22Rv1 (cell line): ENCODE data around the gene MIPOL1.

Experiments
- H3K27ac ChIP-seq: fragments of 450-650 bp; 2 replicates; pipeline ENCODE4 v1.5.1; 2017
- ZFX ChIP-seq: fragments of 450-650 bp; IDR thresholded peaks from 2 replicates; pipeline ENCODE4 v1.6.1; 2017; ENCODE audit warnings: antibody characterized with exemption, borderline replicate concordance
- TF ChIP-seq, protein P1 (sequence below): fragments of 450-650 bp; IDR thresholded peaks from 2 replicates; pipeline ENCODE4 v1.5.1; 2017; ENCODE audit warnings: mild to moderate bottlenecking

MIPOL1 gene

DNA sequence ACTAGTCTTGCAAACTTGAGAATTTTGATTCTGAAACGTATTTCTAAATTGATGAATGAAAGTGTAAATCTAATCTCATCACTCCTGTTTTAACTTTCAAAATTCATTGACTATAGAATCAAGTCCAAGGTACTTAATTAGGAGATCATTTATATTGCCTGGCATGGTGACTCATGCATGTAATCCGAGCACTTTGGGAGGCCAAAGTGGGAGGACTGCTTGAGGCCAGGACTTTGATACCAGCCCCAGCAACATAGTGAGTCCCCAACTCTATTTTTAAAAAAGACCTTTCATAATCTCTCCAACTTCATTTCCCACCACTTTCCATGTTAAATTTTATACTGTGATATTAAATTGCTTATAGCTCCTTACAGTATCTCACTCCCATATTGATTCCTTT lies 3.0 kb upstream of the MIPOL1 start:
- no peak overlapping the region for H3K27ac ChIP-seq
- no peak for TF ChIP-seq ZFX
- TF ChIP-seq, protein P1, sequence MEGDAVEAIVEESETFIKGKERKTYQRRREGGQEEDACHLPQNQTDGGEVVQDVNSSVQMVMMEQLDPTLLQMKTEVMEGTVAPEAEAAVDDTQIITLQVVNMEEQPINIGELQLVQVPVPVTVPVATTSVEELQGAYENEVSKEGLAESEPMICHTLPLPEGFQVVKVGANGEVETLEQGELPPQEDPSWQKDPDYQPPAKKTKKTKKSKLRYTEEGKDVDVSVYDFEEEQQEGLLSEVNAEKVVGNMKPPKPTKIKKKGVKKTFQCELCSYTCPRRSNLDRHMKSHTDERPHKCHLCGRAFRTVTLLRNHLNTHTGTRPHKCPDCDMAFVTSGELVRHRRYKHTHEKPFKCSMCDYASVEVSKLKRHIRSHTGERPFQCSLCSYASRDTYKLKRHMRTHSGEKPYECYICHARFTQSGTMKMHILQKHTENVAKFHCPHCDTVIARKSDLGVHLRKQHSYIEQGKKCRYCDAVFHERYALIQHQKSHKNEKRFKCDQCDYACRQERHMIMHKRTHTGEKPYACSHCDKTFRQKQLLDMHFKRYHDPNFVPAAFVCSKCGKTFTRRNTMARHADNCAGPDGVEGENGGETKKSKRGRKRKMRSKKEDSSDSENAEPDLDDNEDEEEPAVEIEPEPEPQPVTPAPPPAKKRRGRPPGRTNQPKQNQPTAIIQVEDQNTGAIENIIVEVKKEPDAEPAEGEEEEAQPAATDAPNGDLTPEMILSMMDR, result no peak

DNA sequence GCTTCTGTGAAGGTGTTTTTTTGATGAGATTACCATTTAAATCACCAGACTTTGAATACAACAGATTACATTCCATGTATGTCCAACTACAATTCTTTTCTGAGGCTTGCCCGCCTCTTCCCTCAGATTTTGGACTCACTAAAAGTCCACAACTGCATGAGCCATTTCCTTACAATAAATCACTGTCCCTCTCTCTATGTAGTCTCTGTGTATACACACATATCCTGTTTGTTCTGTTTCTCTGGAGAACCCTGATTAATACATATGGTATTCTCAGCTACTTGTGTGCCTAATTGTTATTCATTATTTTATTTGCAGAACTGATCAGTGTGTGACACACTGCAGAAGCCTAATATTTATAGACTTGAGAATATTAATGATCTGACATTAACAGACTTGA lies 2.4 kb upstream of the MIPOL1 start:
- TF ChIP-seq ZFX, result no peak
- TF ChIP-seq, protein P1, result no peak
- no peak overlapping the region for H3K27ac ChIP-seq

DNA sequence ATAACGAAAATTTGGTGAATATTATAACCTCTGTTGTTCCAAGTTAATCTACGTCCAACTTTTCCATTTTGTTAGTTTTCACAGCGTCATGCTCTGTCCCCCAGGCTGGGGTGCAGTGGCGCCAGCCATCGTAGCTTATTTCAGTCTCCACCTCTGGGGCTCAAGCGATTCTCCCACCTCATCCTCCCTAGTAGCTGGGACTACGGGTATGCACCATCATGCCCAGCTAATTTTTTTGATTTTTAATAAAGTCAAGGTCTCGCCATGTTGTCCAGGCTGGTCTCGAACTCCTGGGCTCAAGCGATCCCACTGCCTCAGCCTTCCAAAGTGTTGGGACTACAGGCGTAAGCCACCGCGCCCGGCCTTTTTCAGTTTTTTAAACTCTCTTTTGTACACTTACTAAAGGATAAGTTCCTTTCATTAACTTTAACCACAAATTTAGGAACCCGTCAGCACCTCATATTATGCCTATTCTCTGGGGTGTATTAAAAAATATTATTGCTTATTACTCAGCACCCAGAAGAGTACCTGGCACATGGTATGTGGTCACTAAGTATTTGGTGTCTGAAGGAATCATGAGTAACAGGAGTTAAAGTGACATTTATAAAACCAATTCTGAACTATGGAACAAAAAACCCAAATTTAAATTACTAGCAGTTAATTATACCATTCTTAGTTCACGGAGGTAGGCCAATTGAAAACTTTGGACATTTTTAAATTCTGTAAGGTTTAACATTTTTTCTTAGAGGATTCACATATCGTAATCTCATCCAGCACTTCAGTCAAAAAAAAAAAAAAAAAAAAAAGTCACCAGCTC lies 925 bp upstream of the MIPOL1 start:
- peak overlapping the region; percentile 90 for H3K27ac ChIP-seq
- no peak for TF ChIP-seq ZFX
- TF ChIP-seq, protein P1, result no peak

DNA sequence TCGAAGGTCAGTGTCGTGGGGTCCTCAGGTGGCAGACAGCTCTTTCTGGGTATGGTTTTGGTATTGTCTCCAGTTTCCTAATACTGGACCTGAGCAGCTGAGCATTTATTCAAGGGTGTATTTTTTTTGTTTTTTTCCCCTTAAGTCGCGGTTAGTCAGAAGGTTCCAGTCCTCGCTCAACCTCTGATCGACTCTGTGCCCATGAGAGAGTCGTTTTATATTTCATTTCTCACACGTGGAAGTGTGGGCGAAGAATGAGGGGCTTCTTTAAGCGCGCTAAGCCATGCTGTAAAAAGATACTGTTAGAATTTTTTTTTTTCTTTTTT lies 499 bp downstream of the MIPOL1 start:
- peak overlapping the region; percentile 90 for H3K27ac ChIP-seq
- TF ChIP-seq, protein P1, result no peak
- no peak for TF ChIP-seq ZFX

DNA sequence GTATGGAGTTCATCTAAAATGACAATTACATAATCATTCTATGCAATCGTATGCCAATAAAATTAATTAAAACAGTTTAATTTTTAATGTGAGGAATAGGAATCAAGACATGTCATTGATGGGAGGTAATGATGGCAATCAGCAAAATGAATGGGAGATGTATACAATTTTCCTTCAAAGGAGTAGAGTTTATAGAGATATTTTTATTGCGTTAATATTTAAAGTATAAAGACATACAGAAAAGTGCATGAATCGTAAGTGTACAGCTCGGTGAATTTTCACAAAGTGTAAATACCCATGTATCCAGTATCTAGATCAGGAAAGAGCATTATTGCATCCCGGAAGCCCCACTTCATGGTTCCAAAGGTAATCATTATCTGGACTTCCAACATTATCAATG lies 1.2 kb downstream of the MIPOL1 start:
- TF ChIP-seq, protein P1, result no peak
- TF ChIP-seq ZFX, result no peak
- H3K27ac ChIP-seq, result peak overlapping the region; percentile 90

DNA sequence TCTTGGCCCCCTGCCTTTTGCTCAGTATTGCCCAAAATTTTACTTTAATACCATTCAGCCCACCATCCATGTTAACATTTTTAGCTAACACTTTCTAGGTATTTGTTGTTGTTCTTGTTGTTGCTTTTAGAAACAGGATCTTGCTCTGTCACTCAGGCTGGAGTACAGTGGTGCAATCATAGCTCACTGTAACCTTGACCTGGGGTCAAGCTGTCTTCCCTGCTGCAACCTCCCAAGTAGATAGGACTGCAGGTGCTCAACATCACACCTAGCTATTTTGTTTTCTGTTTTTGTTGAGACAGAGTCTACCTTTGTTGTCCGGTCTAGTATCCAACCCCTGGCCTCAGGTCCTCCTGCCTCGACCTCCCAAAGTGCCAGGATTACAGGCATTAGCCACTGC lies 4.0 kb downstream of the MIPOL1 start:
- H3K27ac ChIP-seq, result no peak overlapping the region
- TF ChIP-seq ZFX, result no peak
- TF ChIP-seq, protein P1, result no peak

DNA sequence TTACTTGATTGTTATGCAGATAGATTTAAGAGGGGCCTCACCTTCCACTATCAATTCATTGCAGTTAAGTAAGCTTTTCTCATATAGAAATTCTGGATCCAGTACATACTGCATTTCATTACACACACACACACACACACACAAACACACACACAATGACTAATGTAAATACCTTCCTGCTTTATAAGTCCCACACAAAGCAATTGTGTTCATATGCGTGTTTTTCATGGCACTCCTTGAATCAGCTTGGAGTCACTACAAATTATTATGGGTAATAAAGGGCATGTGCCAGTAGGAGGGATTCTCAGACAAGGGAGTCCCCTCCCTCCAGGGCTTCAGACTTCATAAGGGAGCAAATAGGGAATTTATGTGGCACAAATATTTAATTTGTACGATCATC lies 4.5 kb downstream of the MIPOL1 start:
- TF ChIP-seq, protein P1, result no peak
- TF ChIP-seq ZFX, result no peak
- H3K27ac ChIP-seq, result no peak overlapping the region
